IPS-NIHi11 (cell line): Measurements from ENCODE around the gene IQGAP2.
"Not testable (repeated sequence)": the region's sequence is repeated elsewhere in the genome, so short reads cannot be mapped to it uniquely, and the experiment has no call there.

Experiments
- DNase-seq: peaks from one replicate; pipeline ENCODE4 v3.0.0; 2012; ENCODE audit warnings: mixed read lengths, low spot score

Gene IQGAP2

GRCh38 chr5:76402886-76403765, at the start of gene IQGAP2:
Gene IQGAP2, plus strand, starts transcription at chr5:76403285. Its CDS starts 261 bp downstream, at chr5:76403546.
- DNase-seq: peak; percentile 92

- no peak for DNase-seq
These were observed 46.2 kb upstream of the IQGAP2 start for GRCh38 chr5:76356887-76357286.

- DNase-seq: no peak
These were observed 39.5 kb upstream of the IQGAP2 start for GRCh38 chr5:76363352-76364225.

- no peak for DNase-seq
These were observed 38.9 kb upstream of the IQGAP2 start for GRCh38 chr5:76364226-76364589.

- DNase-seq: no peak
These were observed 37.5 kb upstream of the IQGAP2 start for GRCh38 chr5:76365561-76365960.

- no peak for DNase-seq
These were observed 36.5 kb upstream of the IQGAP2 start for GRCh38 chr5:76366596-76366995.

GRCh38 chr5:76367623-76368371, 35.3 kb upstream of the IQGAP2 start:
- no peak for DNase-seq

GRCh38 chr5:76368941-76369340, 34.1 kb upstream of the IQGAP2 start:
- DNase-seq: no peak

- DNase-seq: not testable (repeated sequence)
These were observed 33.4 kb upstream of the IQGAP2 start for GRCh38 chr5:76369668-76370067.

GRCh38 chr5:76371960-76372322, 31.1 kb upstream of the IQGAP2 start:
- DNase-seq: no peak

- DNase-seq: peak; percentile 25
These were observed 30.6 kb upstream of the IQGAP2 start for GRCh38 chr5:76372323-76373054.

GRCh38 chr5:76376148-76376865, 26.8 kb upstream of the IQGAP2 start:
- DNase-seq: no peak

- DNase-seq: no peak
These were observed 26.2 kb upstream of the IQGAP2 start for GRCh38 chr5:76376866-76377230.

GRCh38 chr5:76378355-76378754, 24.7 kb upstream of the IQGAP2 start:
- no peak for DNase-seq

- DNase-seq: no peak
These were observed 23.8 kb upstream of the IQGAP2 start for GRCh38 chr5:76379316-76379715.

- no peak for DNase-seq
These were observed 23.2 kb upstream of the IQGAP2 start for GRCh38 chr5:76379855-76380254.

- DNase-seq: no peak
These were observed 22.6 kb upstream of the IQGAP2 start for GRCh38 chr5:76380346-76381066.

GRCh38 chr5:76383126-76383832, 19.8 kb upstream of the IQGAP2 start:
- no peak for DNase-seq

GRCh38 chr5:76384189-76384588, 18.9 kb upstream of the IQGAP2 start:
- no peak for DNase-seq

GRCh38 chr5:76384705-76385104, 18.4 kb upstream of the IQGAP2 start:
- no peak for DNase-seq
